Gastroesophageal sphincter (tissue), 4 donors: ENCODE measurements around the gene LDB2. TPM values are rescaled to one million over a fixed set of nuclear protein-coding genes. Genes with fewer than 3 reads are reported as not detected.
A peak's percentile ranks its signal among the peaks of the same experiment; 100 is the strongest.

Source experiments
- ATAC-seq: fragments of 150-250 bp; one replicate; pipeline ENCODE4 v1.9.1; 2016; ENCODE audit warnings: mild to moderate bottlenecking, moderate library complexity
- H3K27ac ChIP-seq, 4 donors: fragments of 200-600 bp; sonication (generic) in 3 of 4; 1 replicate in 3 of 4; 2 replicates in 1 of 4; pipeline ENCODE4 v1.5.1; 2016 to 2019
- H3K27me3 ChIP-seq: fragments of 200-600 bp; sonication (generic); one replicate; pipeline ENCODE4 v1.5.1; 2019
- H3K36me3 ChIP-seq, 2 donors: fragments of 200-600 bp; sonication (generic); one replicate each; pipeline ENCODE4 v1.5.1; 2019; ENCODE audit warnings: control low read depth in 1 of 2
- H3K4me1 ChIP-seq, 3 donors: fragments of 200-600 bp; sonication (generic); 1 replicate in 2 of 3; 2 replicates in 1 of 3; pipeline ENCODE4 v1.5.1; 2016 to 2019; ENCODE audit warnings: control low read depth in 2 of 3
- H3K4me3 ChIP-seq, 2 donors: fragments of 200-600 bp; sonication (generic); one replicate each; pipeline ENCODE4 v1.5.1; 2019; ENCODE audit warnings: mild to moderate bottlenecking in 1 of 2, moderate library complexity in 1 of 2
- H3K9me3 ChIP-seq, 3 donors: fragments of 200-600 bp; sonication (generic); one replicate each; pipeline ENCODE4 v1.5.1; 2017 to 2019; ENCODE audit warnings: control low read depth in 2 of 3
- CTCF ChIP-seq, 4 experiments: fragments of 200-600 bp in 2 of 4; fragments of 450-650 bp in 2 of 4; sonication (generic) in 1 of 4; IDR thresholded peaks; one replicate each; pipeline ENCODE4 v1.5.1; 2017 to 2019; ENCODE audit warnings: antibody characterized with exemption in 4 of 4, mild to moderate bottlenecking in 2 of 4, moderate library complexity in 2 of 4
- EP300 ChIP-seq: sonication (generic); formaldehyde crosslinking; IDR thresholded peaks from one replicate; pipeline ENCODE4 v1.6.1; 2017; ENCODE audit warnings: antibody characterized with exemption, mild to moderate bottlenecking
- POLR2A ChIP-seq, 2 donors: fragments of 450-650 bp; IDR thresholded peaks; one replicate each; pipeline ENCODE4 v1.6.1; 2017; ENCODE audit warnings: antibody characterized with exemption in 2 of 2, mild to moderate bottlenecking in 2 of 2, moderate library complexity in 1 of 2
- POLR2AphosphoS5 ChIP-seq: sonication (generic); formaldehyde crosslinking; IDR thresholded peaks from one replicate; pipeline ENCODE4 v1.6.1; 2017; ENCODE audit warnings: antibody characterized with exemption
- WGBS, 2 donors: methylation state at CpG; one replicate each; pipeline ENCODE4 v1.1.5; 2018; ENCODE audit warnings: low coverage in 1 of 2; 5-methylcytosine and 5-hydroxymethylcytosine counted together
- total RNA-seq, 4 donors: library from RNA; depleted of rRNA; stranded (reverse); fragments of >200 nt; gene quantifications; one replicate each; pipeline ENCODE4 v1.1.0, GENCODE V29; 2016

The LDB2 gene
- total RNA-seq, 4 donors from 2014 or later, result 23.6 to 29.6 (median 28.3) TPM

DNA sequence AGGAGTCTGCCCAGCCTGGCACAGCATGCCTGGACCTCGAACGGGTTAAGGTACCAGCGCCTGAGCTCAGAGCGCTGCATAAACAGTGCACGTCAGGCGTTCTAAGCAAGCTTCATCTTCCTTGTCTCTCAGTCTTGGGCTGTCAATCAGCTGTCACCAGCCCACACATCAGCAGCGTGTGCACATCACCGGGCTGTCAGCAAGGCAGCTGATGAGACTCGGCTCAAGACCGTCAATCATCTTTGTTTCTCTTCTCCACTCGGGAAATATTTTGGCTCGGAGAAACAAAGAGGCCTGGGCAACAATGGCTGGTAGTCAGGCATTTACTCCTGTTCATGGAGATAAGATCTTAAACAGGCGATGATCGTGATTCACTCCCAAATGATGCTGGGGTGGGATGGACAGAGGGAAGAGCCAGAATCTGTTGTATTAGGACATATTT is 141.3 kb downstream of the LDB2 start:
- no peak overlapping the region for H3K27ac ChIP-seq
- TF ChIP-seq POLR2AphosphoS5 (no peak), EP300 (no peak), CTCF (IDR thresholded peaks at IDR 0.05) (no peak), POLR2A (IDR thresholded peaks at IDR 0.05) (no peak)

GRCh38 chr4:16754104-16754503 is 144.3 kb downstream of the LDB2 start:
- Histone ChIP-seq H3K27ac (no peak overlapping the region), H3K27me3 (no peaks in the 10 kb centered on the region), H3K4me1 (peaks cover 0 to 5% (median 0%) of the 10 kb centered on the region in 3 donors), H3K36me3 (no peaks in the 10 kb centered on the region), H3K9me3 (no peaks in the 10 kb centered on the region), H3K4me3 (no peak overlapping the region)
- TF ChIP-seq POLR2AphosphoS5 (no peak), EP300 (no peak), CTCF (IDR thresholded peaks at IDR 0.05) (no peak), POLR2A (IDR thresholded peaks at IDR 0.05) (no peak)
- ATAC-seq, result no peak
- 75 to 100% methylated on average over 1 to 2 of the region's 2 CpGs for WGBS, 2 donors

More for the DNA sequence above, 141.3 kb downstream of the LDB2 start:
- no peaks in the 10 kb centered on the region for H3K36me3 ChIP-seq
- H3K4me3 ChIP-seq, result no peak overlapping the region
- no peaks in the 10 kb centered on the region for H3K9me3 ChIP-seq
- 42 to 74% methylated on average over 7 to 8 of the region's 14 CpGs for WGBS, 2 donors
- peaks cover 0 to 5% (median 0%) of the 10 kb centered on the region in 3 donors for H3K4me1 ChIP-seq
- no peaks in the 10 kb centered on the region for H3K27me3 ChIP-seq
- ATAC-seq, result no peak

- Histone ChIP-seq H3K4me1 (peaks cover 0 to 4% (median 0%) of the 10 kb centered on the region in 3 donors), H3K9me3 (no peaks in the 10 kb centered on the region), H3K4me3 (no peak overlapping the region), H3K27ac (no peak overlapping the region), H3K36me3 (no peaks in the 10 kb centered on the region), H3K27me3 (no peaks in the 10 kb centered on the region)
- TF ChIP-seq CTCF (IDR thresholded peaks at IDR 0.05) (peak; percentile 13 to 25 (median 22)), EP300 (no peak), POLR2A (IDR thresholded peaks at IDR 0.05) (no peak)
- no peak for ATAC-seq
Observed at GRCh38 chr4:16752150-16752549, 146.3 kb downstream of the LDB2 start.

- TF ChIP-seq POLR2A (IDR thresholded peaks at IDR 0.05) (no peak), POLR2AphosphoS5 (no peak), EP300 (no peak), CTCF (IDR thresholded peaks at IDR 0.05) (no peak)
- no peaks in the 10 kb centered on the region for H3K36me3 ChIP-seq
- no peaks in the 10 kb centered on the region for H3K27me3 ChIP-seq
- H3K4me3 ChIP-seq, result no peak overlapping the region
- H3K4me1 ChIP-seq, result no peaks in the 10 kb centered on the region
- no peak for ATAC-seq
- 67 to 73% methylated on average over 8 of the region's 8 CpGs for WGBS, 2 donors
- no peak overlapping the region for H3K27ac ChIP-seq
- no peaks in the 10 kb centered on the region for H3K9me3 ChIP-seq
Observed at GRCh38 chr4:16750882-16751642, 147.4 kb downstream of the LDB2 start.

- no peak for ATAC-seq
- peaks cover 0 to 3% (median 0%) of the 10 kb centered on the region in 3 donors for H3K4me1 ChIP-seq
- H3K4me3 ChIP-seq, result no peak overlapping the region
- TF ChIP-seq CTCF (IDR thresholded peaks at IDR 0.05) (no peak), POLR2A (IDR thresholded peaks at IDR 0.05) (no peak), POLR2AphosphoS5 (no peak), EP300 (no peak)
- no peaks in the 10 kb centered on the region for H3K36me3 ChIP-seq
- no peaks in the 10 kb centered on the region for H3K9me3 ChIP-seq
- H3K27ac ChIP-seq, result no peak overlapping the region
- no peaks in the 10 kb centered on the region for H3K27me3 ChIP-seq
- WGBS, 2 donors, result 100% methylated on average over 1 to 2 of the region's 2 CpGs
Observed at GRCh38 chr4:16750216-16750615, 148.2 kb downstream of the LDB2 start.
